GM20431 (cell line): ENCODE data around the gene OSBPL2.

Experiments
- in situ Hi-C: fragments of 300-500 bp; cut with MseI, MboI; formaldehyde crosslinking; loops from one replicate; pipeline ENCODE4 v1.15.0; 2020; ENCODE audit warnings: low sequenced_read_pairs; ENCODE audit not compliant: unreplicated experiment

OSBPL2 gene

GRCh38 chr20:62219992-62220665 lies 18.2 kb upstream of the OSBPL2 start, which contains the start of gene HRH3:
HRH3 (minus strand) TSS chr20:62220278; CDS start chr20:62219970, 308 bp downstream.
- in situ Hi-C loops = no loop called here

GRCh38 chr20:62220666-62221568 lies 17.4 kb upstream of the OSBPL2 start:
- in situ Hi-C loops = no loop called here

GRCh38 chr20:62222266-62222850 lies 16.0 kb upstream of the OSBPL2 start:
- in situ Hi-C loops = no loop called here

GRCh38 chr20:62222972-62223371 lies 15.3 kb upstream of the OSBPL2 start:
- in situ Hi-C loops = no loop called here

GRCh38 chr20:62223571-62223970 lies 14.8 kb upstream of the OSBPL2 start:
- in situ Hi-C loops = no loop called here

GRCh38 chr20:62224113-62224855 lies 14.0 kb upstream of the OSBPL2 start:
- in situ Hi-C loops = no loop called here

GRCh38 chr20:62225026-62225425 lies 13.3 kb upstream of the OSBPL2 start:
- in situ Hi-C loops = no loop called here

- in situ Hi-C loops = no loop called here
Observed at GRCh38 chr20:62225820-62226635, 12.3 kb upstream of the OSBPL2 start.

GRCh38 chr20:62226707-62227590 lies 11.4 kb upstream of the OSBPL2 start:
- in situ Hi-C loops = no loop called here

- in situ Hi-C loops = no loop called here
Observed at GRCh38 chr20:62227591-62227976, 10.7 kb upstream of the OSBPL2 start.

- in situ Hi-C loops = no loop called here
Observed at GRCh38 chr20:62227977-62228958, 10.1 kb upstream of the OSBPL2 start.

- in situ Hi-C loops = no loop called here
Observed at GRCh38 chr20:62228982-62229545, 9.3 kb upstream of the OSBPL2 start.

GRCh38 chr20:62229667-62230066 lies 8.7 kb upstream of the OSBPL2 start:
- in situ Hi-C loops = no loop called here

- in situ Hi-C loops = no loop called here
Observed at GRCh38 chr20:62230276-62230675, 8.0 kb upstream of the OSBPL2 start.

- in situ Hi-C loops = no loop called here
Observed at GRCh38 chr20:62230696-62231095, 7.6 kb upstream of the OSBPL2 start.

GRCh38 chr20:62231292-62231691 lies 7.0 kb upstream of the OSBPL2 start:
- in situ Hi-C loops = no loop called here

- in situ Hi-C loops = no loop called here
Observed at GRCh38 chr20:62232194-62232593, 6.1 kb upstream of the OSBPL2 start.
